ENCODE results near the gene RPL39.

- TF ChIP-seq CTCF (IDR thresholded peaks at IDR 0.05) (no peak), POLR2A (IDR thresholded peaks at IDR 0.05) (no peak), POLR2AphosphoS5 (IDR thresholded peaks at IDR 0.05) (no peak)
Measured at GRCh38 chrX:119828446-119828845, 37.0 kb upstream of the RPL39 start.
